ENCODE results near the gene BTRC.

The BTRC gene

GRCh38 chr10:101575580-101576210 is 221.7 kb downstream of the BTRC start:
- H3K27ac ChIP-seq (replicated peaks) = no peak overlapping the region
- DNase-seq (ENCODE audit: low read depth in 1 of 2, low spot score in 1 of 2) = no peak
- H3K27me3 ChIP-seq (ENCODE audit: insufficient read depth, poor library complexity, severe bottlenecking) = no peaks in the 10 kb centered on the region
- H3K4me3 ChIP-seq (replicated peaks; ENCODE audit: insufficient read depth, low read length) = no peak overlapping the region
- TF ChIP-seq POLR2AphosphoS5 (IDR thresholded peaks at IDR 0.05; ENCODE audit: low read depth) (no peak), REST (IDR thresholded peaks at IDR 0.05; ENCODE audit: insufficient replicate concordance, low read depth) (no peak), GABPA (IDR thresholded peaks at IDR 0.05; ENCODE audit: low read depth) (no peak), CTCF (IDR thresholded peaks at IDR 0.05; ENCODE audit: insufficient read depth, low read length) (no peak), SPI1 (IDR thresholded peaks at IDR 0.05; ENCODE audit: borderline replicate concordance, low read depth) (no peak)

- Histone ChIP-seq H3K4me3 (replicated peaks; ENCODE audit: insufficient read depth, low read length) (no peak overlapping the region), H3K27ac (replicated peaks) (no peak overlapping the region), H3K27me3 (ENCODE audit: insufficient read depth, poor library complexity, severe bottlenecking) (no peaks in the 10 kb centered on the region)
- TF ChIP-seq REST (IDR thresholded peaks at IDR 0.05; ENCODE audit: insufficient replicate concordance, low read depth) (no peak), GABPA (IDR thresholded peaks at IDR 0.05; ENCODE audit: low read depth) (no peak), SPI1 (IDR thresholded peaks at IDR 0.05; ENCODE audit: borderline replicate concordance, low read depth) (no peak), CTCF (IDR thresholded peaks at IDR 0.05; ENCODE audit: insufficient read depth, low read length) (no peak), POLR2AphosphoS5 (IDR thresholded peaks at IDR 0.05; ENCODE audit: low read depth) (no peak)
- DNase-seq (ENCODE audit: low read depth in 1 of 2, low spot score in 1 of 2) = no peak
Observed at GRCh38 chr10:101576211-101576863, 222.4 kb downstream of the BTRC start.

- no peak overlapping the region for H3K27ac ChIP-seq (replicated peaks)
- H3K4me3 ChIP-seq (replicated peaks; ENCODE audit: insufficient read depth, low read length) = no peak overlapping the region
- no peak for DNase-seq (ENCODE audit: low read depth in 1 of 2, low spot score in 1 of 2)
- H3K27me3 ChIP-seq (ENCODE audit: insufficient read depth, poor library complexity, severe bottlenecking) = no peaks in the 10 kb centered on the region
- TF ChIP-seq REST (IDR thresholded peaks at IDR 0.05; ENCODE audit: insufficient replicate concordance, low read depth) (no peak), CTCF (IDR thresholded peaks at IDR 0.05; ENCODE audit: insufficient read depth, low read length) (no peak), POLR2AphosphoS5 (IDR thresholded peaks at IDR 0.05; ENCODE audit: low read depth) (no peak), SPI1 (IDR thresholded peaks at IDR 0.05; ENCODE audit: borderline replicate concordance, low read depth) (no peak), GABPA (IDR thresholded peaks at IDR 0.05; ENCODE audit: low read depth) (no peak)
Observed at GRCh38 chr10:101577121-101577871, 223.3 kb downstream of the BTRC start.

Data from HL-60 (cell line).